AG04449 (cell line): ENCODE measurements around the gene MATN1.

Experiments used
- CTCF ChIA-PET: fragments of 350-600 bp; formaldehyde crosslinking; extraction: SDS; loops from one replicate; lab custom pipeline; 2021; ENCODE audit warnings: antibody characterized with exemption; lab: Yijun Ruan, JAX
- POLR2A ChIA-PET: fragments of 400-600, 350-600 bp; formaldehyde crosslinking; extraction: SDS; loops from one replicate; lab custom pipeline; 2020; ENCODE audit warnings: antibody characterized with exemption, inconsistent platforms; lab: Yijun Ruan, JAX
- DNase-seq: peaks from one replicate; pipeline ENCODE4 v3.0.0-alpha.2; 2010; ENCODE audit warnings: low read depth, low spot score
- H3K4me3 ChIP-seq: 2 replicates; pipeline ENCODE4 v1.5.1; 2011; ENCODE audit warnings: low read depth, mild to moderate bottlenecking, control low read depth, low read length
- CTCF ChIP-seq: IDR thresholded peaks from one replicate; pipeline ENCODE4 v1.5.1; 2011; ENCODE audit warnings: mild to moderate bottlenecking, moderate library complexity, low read length, control low read depth, inconsistent platforms; ENCODE audit not compliant: insufficient read depth; ENCODE audit errors: missing control alignments

The MATN1 gene

DNA sequence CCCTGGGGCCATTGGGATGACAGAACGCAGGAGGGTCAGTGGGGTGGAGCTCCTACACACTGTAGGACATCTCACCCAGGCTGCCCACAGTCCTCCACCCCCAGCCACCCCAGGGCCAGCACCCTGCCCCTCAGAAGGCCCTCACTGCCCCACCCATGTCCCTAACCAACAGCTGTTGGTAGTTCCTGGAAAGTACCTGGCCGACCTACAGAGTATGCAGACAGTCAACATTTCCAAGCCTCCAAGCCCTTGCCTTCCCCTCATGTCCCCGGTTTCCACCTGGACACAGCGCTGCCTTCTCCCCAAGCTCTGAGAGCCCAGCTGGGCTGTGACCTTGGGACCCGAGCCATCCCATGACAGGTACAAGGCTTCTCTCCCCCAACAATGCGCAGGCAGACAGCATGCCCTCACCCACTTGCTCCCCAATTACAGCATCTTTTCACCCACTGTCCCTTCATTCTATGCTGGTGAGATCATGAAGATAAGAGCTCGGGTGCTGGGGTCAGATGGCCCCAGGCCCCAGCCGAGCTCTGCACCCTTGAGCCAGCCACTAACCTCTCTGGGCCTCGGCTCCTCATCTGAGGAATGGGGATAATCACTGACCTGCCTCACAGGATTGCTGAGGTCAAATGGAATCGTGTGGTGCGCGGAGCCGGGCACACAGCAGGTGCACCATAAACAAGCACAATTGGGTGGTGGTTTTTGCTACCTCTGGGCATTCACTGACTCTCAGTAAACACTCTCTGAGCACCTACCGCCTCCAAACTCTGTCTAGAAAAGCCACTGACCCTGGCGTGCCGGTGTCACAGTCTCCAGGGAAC lies 23.0 kb upstream of the MATN1 start:
- POLR2A ChIA-PET = no interaction called here
- H3K4me3 ChIP-seq = no peak overlapping the region
- TF ChIP-seq CTCF = no peak
- DNase-seq = no peak
- CTCF ChIA-PET = interaction anchor here (1.1 to 5.7 kb wide), 4 partner anchors 22 to 47 kb away, joined by 3 to 31 read pairs (median 3); no protein-coding TSS in a partner anchor

DNA sequence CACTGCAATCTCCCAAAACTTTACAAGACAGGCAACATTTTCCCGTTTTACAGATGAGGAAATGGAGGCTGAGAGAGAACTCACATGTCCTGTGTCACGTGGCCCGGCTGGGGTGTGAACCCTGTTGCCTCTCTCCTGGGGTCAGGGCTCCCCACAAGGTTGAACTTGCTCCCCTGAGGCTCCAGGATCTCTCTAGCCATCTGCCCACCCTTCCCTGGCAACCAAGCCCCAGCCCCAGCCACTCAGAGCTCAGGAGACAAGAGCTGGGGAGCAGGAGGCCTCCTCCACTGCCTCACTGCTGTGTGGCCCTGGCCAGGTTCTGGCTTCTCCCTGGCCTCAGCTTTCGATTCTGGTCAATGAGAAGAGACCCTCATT lies 22.4 kb upstream of the MATN1 start:
- ChIA-PET POLR2A (no interaction called here), CTCF (interaction anchor here (1.1 to 5.7 kb wide), 4 partner anchors 21 to 48 kb away, joined by 3 to 31 read pairs (median 3); no protein-coding TSS in a partner anchor)
- H3K4me3 ChIP-seq = no peak overlapping the region
- DNase-seq = no peak
- no peak for TF ChIP-seq CTCF

- no peak for DNase-seq
- TF ChIP-seq CTCF = no peak
- no peak overlapping the region for H3K4me3 ChIP-seq
- ChIA-PET POLR2A (no interaction called here), CTCF (interaction anchor here (1.1 to 5.7 kb wide), 4 partner anchors 15 to 34 kb away, joined by 3 to 31 read pairs (median 4); no protein-coding TSS in a partner anchor)
Measured at GRCh38 chr1:30745156-30745833, 21.9 kb upstream of the MATN1 start.

DNA sequence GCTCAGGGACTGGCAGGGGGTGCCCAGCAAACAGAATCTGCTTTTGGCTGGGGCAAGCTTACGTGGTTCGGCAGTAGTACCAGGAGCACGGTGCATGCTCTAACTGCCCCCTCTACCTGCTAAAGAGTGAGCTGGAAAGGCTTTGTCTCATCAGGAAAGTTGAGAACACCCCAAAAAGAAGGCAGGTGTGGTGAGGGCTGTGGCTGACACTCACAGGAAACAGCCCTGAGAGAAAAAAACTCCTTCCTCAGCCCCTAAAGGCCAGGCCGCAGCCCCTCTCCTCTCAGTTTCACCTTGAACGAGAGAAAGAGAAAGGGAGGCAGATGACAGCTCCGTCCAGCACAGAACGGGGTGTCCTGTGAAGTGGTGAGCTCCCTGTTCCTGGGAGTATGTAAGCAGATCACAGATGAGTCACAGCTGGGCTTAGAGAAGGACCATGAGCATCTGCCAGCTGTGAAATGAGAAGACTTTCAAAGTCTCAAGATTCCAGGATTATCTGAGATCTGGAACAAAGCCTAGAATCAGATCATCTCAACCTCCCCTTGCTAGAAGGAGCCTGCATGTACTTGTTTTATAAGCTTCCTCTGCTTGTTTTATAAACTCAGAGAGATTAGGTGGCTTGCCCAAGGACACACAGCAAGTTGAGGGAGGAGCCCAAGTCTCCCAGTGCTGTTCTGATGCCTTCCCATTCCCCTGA lies 20.8 kb upstream of the MATN1 start:
- H3K4me3 ChIP-seq = no peak overlapping the region
- no peak for DNase-seq
- ChIA-PET CTCF (interaction anchor here (1.1 to 5.7 kb wide), 4 partner anchors 14 to 35 kb away, joined by 3 to 31 read pairs (median 5); no protein-coding TSS in a partner anchor), POLR2A (interaction anchor here (0.6 kb wide), 1 partner anchor 26 kb away, joined by 3 read pairs; no protein-coding TSS in a partner anchor)
- no peak for TF ChIP-seq CTCF

GRCh38 chr1:30743584-30744059 lies 20.2 kb upstream of the MATN1 start:
- ChIA-PET POLR2A (no interaction called here), CTCF (interaction anchor here (0.9 to 5.7 kb wide), 4 partner anchors 23 to 38 kb away, joined by 3 to 31 read pairs (median 5); no protein-coding TSS in a partner anchor)
- no peak for TF ChIP-seq CTCF
- DNase-seq = no peak
- no peak overlapping the region for H3K4me3 ChIP-seq
